T47D (cell line): ENCODE data around the gene MRPS6.

ENCODE experiments used
- DNase-seq, 2 experiments: peaks; one replicate each; pipeline versions ENCODE4 v3.0.0 to v3.0.0-alpha.2; 2011 to 2012; ENCODE audit warnings: low read depth in 1 of 2, low spot score in 1 of 2
- JUND ChIP-seq: IDR thresholded peaks from 2 replicates; pipeline ENCODE4 v1.6.1; 2012; ENCODE audit warnings: low read depth
- in situ Hi-C: cut with HindIII; loops from 2 replicates; pipeline ENCODE4 v1.10.0; 2016; ENCODE audit warnings: low sequenced_read_pairs, low pct_unique_long_range_greater_than_20kb

MRPS6 gene

GRCh38 chr21:34132926-34133325, 59.5 kb downstream of the MRPS6 start:
- in situ Hi-C loops: no loop called here
- no peak for DNase-seq

GRCh38 chr21:34133392-34133791, 60.0 kb downstream of the MRPS6 start:
- in situ Hi-C loops: no loop called here
- no peak for DNase-seq
- TF ChIP-seq JUND: no peak

More at GRCh38 chr21:34132926-34133325, 59.5 kb downstream of the MRPS6 start:
- TF ChIP-seq JUND: no peak

- in situ Hi-C loops: no loop called here
- peak in 1 of 2 experiments; percentile 10 for DNase-seq
- TF ChIP-seq JUND: no peak
Measured at GRCh38 chr21:34133802-34134201, 60.4 kb downstream of the MRPS6 start.

GRCh38 chr21:34135330-34135729, 62.0 kb downstream of the MRPS6 start:
- no peak for DNase-seq
- TF ChIP-seq JUND: no peak
- in situ Hi-C loops: no loop called here

GRCh38 chr21:34141373-34141772, 68.0 kb downstream of the MRPS6 start:
- no peak for TF ChIP-seq JUND
- in situ Hi-C loops: no loop called here
- DNase-seq: no peak

- TF ChIP-seq JUND: no peak
- DNase-seq: no peak
- in situ Hi-C loops: no loop called here
Measured at GRCh38 chr21:34143685-34144182, 70.4 kb downstream of the MRPS6 start.

- in situ Hi-C loops: no loop called here
- DNase-seq: no peak
- no peak for TF ChIP-seq JUND
Measured at GRCh38 chr21:34144224-34144623, 70.8 kb downstream of the MRPS6 start.

- in situ Hi-C loops: no loop called here
- TF ChIP-seq JUND: no peak
- no peak for DNase-seq
Measured at GRCh38 chr21:34147792-34148418, 74.5 kb downstream of the MRPS6 start.

- in situ Hi-C loops: no loop called here
- DNase-seq: no peak
- TF ChIP-seq JUND: no peak
Measured at GRCh38 chr21:34148419-34148804, 75.0 kb downstream of the MRPS6 start.

- no peak for TF ChIP-seq JUND
- DNase-seq: no peak
Measured at GRCh38 chr21:34148826-34149558, 75.6 kb downstream of the MRPS6 start.

GRCh38 chr21:34152500-34152899, 79.1 kb downstream of the MRPS6 start:
- in situ Hi-C loops: no loop called here
- no peak for TF ChIP-seq JUND
- no peak for DNase-seq

More at GRCh38 chr21:34148826-34149558, 75.6 kb downstream of the MRPS6 start:
- in situ Hi-C loops: no loop called here

- no peak for TF ChIP-seq JUND
- DNase-seq: no peak
- in situ Hi-C loops: no loop called here
Measured at GRCh38 chr21:34154878-34155277, 81.5 kb downstream of the MRPS6 start.

GRCh38 chr21:34156957-34157356, 83.6 kb downstream of the MRPS6 start:
- no peak for TF ChIP-seq JUND
- in situ Hi-C loops: no loop called here
- no peak for DNase-seq

- no peak for TF ChIP-seq JUND
- in situ Hi-C loops: no loop called here
- no peak for DNase-seq
Measured at GRCh38 chr21:34157521-34157920, 84.1 kb downstream of the MRPS6 start.
